Astrocyte (in vitro differentiated cells and primary cell): Measurements from ENCODE around the gene EPHB2.

Experiments
- CTCF ChIP-seq: IDR thresholded peaks from 2 replicates; pipeline ENCODE4 v1.5.1; 2011; ENCODE audit warnings: low read depth, mild to moderate bottlenecking, inconsistent platforms, low read length, moderate library complexity; ENCODE audit not compliant: insufficient read depth
- EZH2 ChIP-seq: IDR thresholded peaks from 2 replicates; pipeline ENCODE4 v1.6.1; 2012; ENCODE audit warnings: mild to moderate bottlenecking, low read length, inconsistent platforms; ENCODE audit not compliant: insufficient read depth

DNA sequence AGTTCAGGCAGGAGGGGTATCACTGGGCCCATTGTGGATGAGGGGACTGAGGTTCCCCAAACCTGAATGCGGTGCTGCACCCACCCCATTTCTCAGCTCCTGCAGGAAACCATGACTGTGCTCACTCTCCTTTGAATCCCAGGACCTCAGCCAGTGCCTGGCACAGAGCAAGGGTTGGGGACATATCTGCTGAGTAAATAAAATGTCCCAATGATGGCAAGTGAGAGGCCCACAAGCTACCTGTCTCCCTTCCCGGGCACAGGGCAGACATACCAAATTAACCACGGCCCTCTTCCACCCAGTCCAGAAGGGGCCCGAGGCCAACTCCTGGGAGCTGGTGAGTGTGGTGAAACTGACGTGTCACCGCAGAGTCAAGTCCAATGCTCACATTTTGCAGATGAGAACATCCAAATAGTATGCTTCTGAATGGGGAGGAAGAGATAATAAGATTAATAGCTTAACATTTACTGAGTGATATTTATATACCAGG is 97.6 kb downstream of the EPHB2 start:
- no peak for TF ChIP-seq EZH2
- no peak for TF ChIP-seq CTCF
